ENCODE measurements around the gene TMUB2. TPM values are rescaled to one million over a fixed set of nuclear protein-coding genes. Genes with fewer than 3 reads are reported as not detected.
"Not testable (repeated sequence)": the region's sequence is repeated elsewhere in the genome, so short reads cannot be mapped to it uniquely, and the experiment has no call there.

Gene TMUB2
- total RNA-seq, 3 donors from 2014 or later (not counting 1 experiment from before 2014, with no cell fraction given), result 40.4 to 48.2 (median 41.0) TPM

DNA sequence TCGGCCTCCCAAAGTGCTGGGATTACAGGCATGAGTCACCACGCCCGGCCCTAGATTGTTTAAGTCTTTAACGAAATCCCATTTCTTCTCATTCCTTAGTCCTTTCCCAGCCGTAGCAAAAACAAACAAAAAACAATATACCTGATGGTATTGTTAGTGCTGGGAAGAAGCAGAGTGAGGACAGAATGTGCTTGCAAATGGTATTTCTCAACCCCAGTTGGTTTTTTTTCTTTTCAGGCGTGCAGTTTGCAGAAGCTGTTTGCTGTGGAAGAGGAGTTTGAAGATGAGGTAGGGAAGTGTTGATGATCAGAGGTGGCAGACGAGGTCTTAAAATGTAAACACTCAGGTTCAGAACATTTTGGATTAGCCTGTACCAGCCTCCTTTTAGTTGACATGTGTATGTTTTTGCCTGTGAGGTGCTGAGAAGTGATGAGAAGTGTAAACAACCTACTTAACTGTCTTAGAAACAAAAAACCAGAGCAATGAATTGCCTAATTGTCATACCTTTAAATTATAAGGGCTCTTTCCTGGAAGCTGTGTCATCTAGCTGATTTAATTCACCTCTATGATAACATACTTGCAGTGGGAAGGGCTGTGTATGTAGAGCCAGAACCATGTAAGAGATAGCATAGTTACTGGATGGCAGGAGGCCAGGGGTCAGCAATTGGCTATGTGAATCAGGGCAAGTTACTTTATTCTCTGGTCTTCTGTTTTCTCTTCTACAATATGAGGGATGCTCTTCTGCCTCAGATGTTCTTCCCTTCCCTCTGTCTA, 41.6 kb upstream of the TMUB2 start:
- 98% methylated on average over 6 of the region's 7 CpGs for WGBS (ENCODE audit: insufficient coverage)
- no peaks in the 10 kb centered on the region for H3K36me3 Mint-ChIP-seq

DNA sequence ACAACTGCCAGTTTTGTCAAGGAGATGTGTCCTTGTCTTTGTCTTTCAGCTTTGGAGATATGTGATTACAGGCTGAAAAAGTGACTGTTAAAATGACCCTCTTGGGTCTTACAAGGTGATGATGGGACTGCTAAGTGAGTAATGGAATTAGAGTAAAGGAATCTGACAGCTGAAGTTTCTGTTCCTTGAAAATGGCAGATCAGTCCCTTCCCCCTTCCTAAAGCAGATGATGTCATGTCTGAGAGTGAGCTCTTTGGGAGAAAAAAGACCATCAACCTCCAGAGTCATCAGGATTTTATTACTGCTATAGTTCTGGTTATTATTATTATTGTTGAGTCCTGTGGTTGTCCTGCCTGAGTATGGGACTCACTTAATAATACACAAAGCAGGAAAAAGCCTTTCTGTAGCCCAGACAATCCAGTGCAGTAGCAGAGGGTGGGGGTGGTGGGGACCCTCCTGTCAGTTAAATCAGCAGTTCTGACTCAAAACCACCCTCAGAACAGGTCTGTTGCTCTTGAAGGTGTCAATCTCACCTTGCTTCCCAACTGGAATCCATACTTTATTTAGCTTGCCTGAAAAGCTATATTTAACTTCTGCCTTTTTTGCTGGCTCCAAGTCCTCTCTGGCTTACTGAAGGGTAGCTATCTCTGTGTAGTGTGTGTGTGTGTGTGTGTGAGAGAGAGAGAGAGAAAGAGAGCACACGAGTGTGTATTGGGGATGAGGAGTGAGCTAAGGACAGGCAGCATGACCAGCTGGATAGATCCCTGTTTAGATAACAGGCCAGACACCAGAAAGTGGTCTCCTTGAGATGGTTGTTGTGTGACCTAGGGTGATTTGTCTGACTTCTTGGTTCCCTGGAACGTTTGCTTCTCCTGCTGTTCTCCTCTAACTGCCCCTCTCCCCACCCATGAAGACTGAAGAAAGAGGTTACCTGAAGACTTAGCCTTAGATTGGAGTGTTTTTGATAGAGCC, 40.1 kb upstream of the TMUB2 start:
- 82% methylated on average over 1 of the region's 2 CpGs for WGBS (ENCODE audit: insufficient coverage)
- ATAC-seq (no peak), DNase-seq (no peak)
- Mint-ChIP-seq H3K4me1 (peaks cover 0 to 2% of the 10 kb centered on the region in 2 donors), H3K4me3 (no peak overlapping the region), H3K27me3 (ENCODE audit: low read depth in 2 of 2) (no peaks in the 10 kb centered on the region), H3K9me3 (no peaks in the 10 kb centered on the region), H3K36me3 (no peaks in the 10 kb centered on the region), H3K27ac (no peak overlapping the region)
- Histone ChIP-seq H3K36me3 (ENCODE audit: control insufficient read depth, insufficient read depth, low read length) (no peaks in the 10 kb centered on the region), H3K27me3 (ENCODE audit: control insufficient read depth, insufficient read depth, low read length) (no peaks in the 10 kb centered on the region), H3K9me3 (ENCODE audit: control insufficient read depth, insufficient read depth, low read length) (no peaks in the 10 kb centered on the region), H3K4me1 (ENCODE audit: control insufficient read depth, insufficient read depth, low read length) (peaks cover 9% of the 10 kb centered on the region), H3K27ac (ENCODE audit: low read length) (no peak overlapping the region), H3K4me3 (ENCODE audit: low read length) (no peak overlapping the region)
- intact Hi-C loops (cut with micrococcal nuclease), result no loop called here
- TF ChIP-seq, protein P1, sequence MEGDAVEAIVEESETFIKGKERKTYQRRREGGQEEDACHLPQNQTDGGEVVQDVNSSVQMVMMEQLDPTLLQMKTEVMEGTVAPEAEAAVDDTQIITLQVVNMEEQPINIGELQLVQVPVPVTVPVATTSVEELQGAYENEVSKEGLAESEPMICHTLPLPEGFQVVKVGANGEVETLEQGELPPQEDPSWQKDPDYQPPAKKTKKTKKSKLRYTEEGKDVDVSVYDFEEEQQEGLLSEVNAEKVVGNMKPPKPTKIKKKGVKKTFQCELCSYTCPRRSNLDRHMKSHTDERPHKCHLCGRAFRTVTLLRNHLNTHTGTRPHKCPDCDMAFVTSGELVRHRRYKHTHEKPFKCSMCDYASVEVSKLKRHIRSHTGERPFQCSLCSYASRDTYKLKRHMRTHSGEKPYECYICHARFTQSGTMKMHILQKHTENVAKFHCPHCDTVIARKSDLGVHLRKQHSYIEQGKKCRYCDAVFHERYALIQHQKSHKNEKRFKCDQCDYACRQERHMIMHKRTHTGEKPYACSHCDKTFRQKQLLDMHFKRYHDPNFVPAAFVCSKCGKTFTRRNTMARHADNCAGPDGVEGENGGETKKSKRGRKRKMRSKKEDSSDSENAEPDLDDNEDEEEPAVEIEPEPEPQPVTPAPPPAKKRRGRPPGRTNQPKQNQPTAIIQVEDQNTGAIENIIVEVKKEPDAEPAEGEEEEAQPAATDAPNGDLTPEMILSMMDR (IDR thresholded peaks at IDR 0.05), result no peak

More for the DNA sequence above, 41.6 kb upstream of the TMUB2 start:
- Histone ChIP-seq H3K4me3 (ENCODE audit: low read length) (no peak overlapping the region), H3K27ac (ENCODE audit: low read length) (no peak overlapping the region), H3K36me3 (ENCODE audit: control insufficient read depth, insufficient read depth, low read length) (no peaks in the 10 kb centered on the region), H3K9me3 (ENCODE audit: control insufficient read depth, insufficient read depth, low read length) (no peaks in the 10 kb centered on the region), H3K27me3 (ENCODE audit: control insufficient read depth, insufficient read depth, low read length) (no peaks in the 10 kb centered on the region), H3K4me1 (ENCODE audit: control insufficient read depth, insufficient read depth, low read length) (peaks cover 15% of the 10 kb centered on the region)
- Mint-ChIP-seq H3K4me1 (peaks cover 0 to 6% of the 10 kb centered on the region in 2 donors), H3K27me3 (ENCODE audit: low read depth in 2 of 2) (no peaks in the 10 kb centered on the region), H3K4me3 (no peak overlapping the region), H3K27ac (no peak overlapping the region), H3K9me3 (no peaks in the 10 kb centered on the region)
- DNase-seq (no peak), ATAC-seq (no peak)
- TF ChIP-seq, protein P1 (IDR thresholded peaks at IDR 0.05), result no peak
- intact Hi-C loops (cut with micrococcal nuclease), result no loop called here

DNA sequence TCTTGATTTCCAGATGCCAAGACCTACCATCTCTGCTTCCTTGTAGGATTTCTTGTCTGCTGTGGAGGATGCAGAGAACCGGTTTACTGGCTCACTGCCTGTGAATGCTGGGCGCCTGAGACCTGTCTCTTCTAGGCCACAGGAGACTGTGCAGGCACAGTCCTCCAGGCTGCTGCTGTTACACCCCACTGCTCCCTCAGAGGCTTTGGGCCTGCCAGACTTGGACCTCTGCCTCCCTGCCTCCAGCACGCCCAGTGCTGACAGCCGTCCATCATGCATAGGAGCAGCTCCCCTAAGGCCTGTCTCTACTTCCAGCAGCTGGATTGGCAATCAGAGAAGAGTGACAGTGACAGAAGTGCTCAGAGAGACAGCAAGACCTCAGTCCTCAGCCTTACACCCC, 39.0 kb upstream of the TMUB2 start:
- H3K4me1 Mint-ChIP-seq, result no peaks in the 10 kb centered on the region
- H3K27ac ChIP-seq (ENCODE audit: low read length), result no peak overlapping the region
- WGBS (ENCODE audit: insufficient coverage), result 96% methylated on average over 4 of the region's 4 CpGs

DNA sequence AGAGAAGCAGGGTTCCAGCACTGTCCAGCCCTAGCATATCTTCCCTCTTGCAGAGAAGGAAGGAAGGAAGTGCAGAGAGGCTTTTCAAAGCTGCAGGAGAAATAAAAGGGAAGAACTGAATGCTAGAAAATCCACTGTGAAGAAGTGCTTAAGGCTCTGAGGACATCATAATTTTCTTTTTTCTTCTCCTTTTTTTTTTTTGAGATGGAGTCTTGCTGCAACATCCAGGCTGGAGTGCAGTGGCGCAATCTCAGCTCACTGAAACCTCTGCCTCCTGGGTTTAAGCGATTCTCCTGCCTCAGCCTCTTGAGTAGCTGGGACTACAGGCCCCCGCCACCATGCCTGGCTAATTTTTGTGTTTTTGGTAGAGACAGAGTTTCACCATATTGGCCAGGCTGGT, 37.7 kb upstream of the TMUB2 start:
- H3K4me3 Mint-ChIP-seq; H3K9me3 ChIP-seq (ENCODE audit: control insufficient read depth, insufficient read depth, low read length); H3K27ac ChIP-seq (ENCODE audit: low read length); H3K4me1 ChIP-seq (ENCODE audit: control insufficient read depth, insufficient read depth, low read length); H3K27me3 ChIP-seq (ENCODE audit: control insufficient read depth, insufficient read depth, low read length); H3K27ac Mint-ChIP-seq; H3K36me3 Mint-ChIP-seq; H3K4me1 Mint-ChIP-seq; intact Hi-C loops (cut with micrococcal nuclease); ATAC-seq; H3K27me3 Mint-ChIP-seq (ENCODE audit: low read depth in 2 of 2); H3K4me3 ChIP-seq (ENCODE audit: low read length); H3K36me3 ChIP-seq (ENCODE audit: control insufficient read depth, insufficient read depth, low read length); H3K9me3 Mint-ChIP-seq; DNase-seq: not testable (repeated sequence)
- 96% methylated on average over 3 of the region's 3 CpGs for WGBS (ENCODE audit: insufficient coverage)

More for the DNA sequence above, 39.0 kb upstream of the TMUB2 start:
- Mint-ChIP-seq H3K36me3 (no peaks in the 10 kb centered on the region), H3K9me3 (no peaks in the 10 kb centered on the region), H3K27ac (no peak overlapping the region), H3K27me3 (ENCODE audit: low read depth in 2 of 2) (no peaks in the 10 kb centered on the region), H3K4me3 (no peak overlapping the region)
- H3K4me3 ChIP-seq (ENCODE audit: low read length), result no peak overlapping the region
- ATAC-seq (no peak), DNase-seq (no peak)
- no peaks in the 10 kb centered on the region for H3K27me3 ChIP-seq (ENCODE audit: control insufficient read depth, insufficient read depth, low read length)
- no peaks in the 10 kb centered on the region for H3K9me3 ChIP-seq (ENCODE audit: control insufficient read depth, insufficient read depth, low read length)
- intact Hi-C loops (cut with micrococcal nuclease), result no loop called here
- H3K36me3 ChIP-seq (ENCODE audit: control insufficient read depth, insufficient read depth, low read length), result no peaks in the 10 kb centered on the region
- TF ChIP-seq, protein P1 (IDR thresholded peaks at IDR 0.05), result no peak
- no peaks in the 10 kb centered on the region for H3K4me1 ChIP-seq (ENCODE audit: control insufficient read depth, insufficient read depth, low read length)

All from natural killer cell (primary cell).